ENCODE data around the gene LHX6.
A peak's percentile ranks its signal among the peaks of the same experiment; 100 is the strongest.

Gene LHX6

GRCh38 chr9:122158202-122158601, 70.6 kb downstream of the LHX6 start:
- peak in 2 of 3 donors; percentile 21 to 23 for DNase-seq (ENCODE audit: low read depth in 2 of 3, low spot score in 1 of 3)

DNA sequence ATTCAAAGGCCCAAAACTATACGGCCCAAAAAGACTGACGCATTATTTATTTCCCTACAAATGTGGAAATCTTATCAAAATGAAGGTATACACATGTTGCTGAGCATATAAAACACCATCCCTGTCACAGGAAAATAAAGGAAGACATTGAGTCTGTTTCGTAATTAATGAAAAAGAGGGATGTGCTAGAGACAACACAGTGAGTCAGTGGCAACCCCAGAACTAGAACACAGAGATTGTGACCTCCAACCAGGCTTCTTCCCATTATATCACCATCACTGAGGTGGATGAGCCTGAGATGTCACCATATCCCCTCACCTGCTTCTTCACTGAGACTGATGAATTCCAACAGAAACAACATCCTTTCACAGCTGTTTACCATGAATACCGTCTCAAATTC, 73.0 kb downstream of the LHX6 start:
- DNase-seq (ENCODE audit: low read depth in 2 of 3, low spot score in 1 of 3) = no peak

Measured in stimulated activated CD4-positive, alpha-beta T cell treated with anti-CD3 and anti-CD28 coated beads, Interleukin-12 subunit alpha, Interleukin-12 subunit beta, amount 100 ng/mL, for 48 hours (primary cell).